Hepatocyte (in vitro differentiated cells): ENCODE results near the gene ZNF148.

ENCODE experiments used
- CTCF ChIP-seq: fragments of 200-600 bp; sonication (generic); IDR thresholded peaks from 2 replicates; pipeline ENCODE4 v1.5.1; 2016; ENCODE audit warnings: antibody characterized with exemption, mild to moderate bottlenecking; ENCODE audit not compliant: poor library complexity
- EZH2 ChIP-seq: fragments of 200-600 bp; sonication (generic); IDR thresholded peaks from 2 replicates; pipeline ENCODE4 v1.6.1; 2016; ENCODE audit warnings: antibody characterized with exemption, mild to moderate bottlenecking, borderline replicate concordance

DNA sequence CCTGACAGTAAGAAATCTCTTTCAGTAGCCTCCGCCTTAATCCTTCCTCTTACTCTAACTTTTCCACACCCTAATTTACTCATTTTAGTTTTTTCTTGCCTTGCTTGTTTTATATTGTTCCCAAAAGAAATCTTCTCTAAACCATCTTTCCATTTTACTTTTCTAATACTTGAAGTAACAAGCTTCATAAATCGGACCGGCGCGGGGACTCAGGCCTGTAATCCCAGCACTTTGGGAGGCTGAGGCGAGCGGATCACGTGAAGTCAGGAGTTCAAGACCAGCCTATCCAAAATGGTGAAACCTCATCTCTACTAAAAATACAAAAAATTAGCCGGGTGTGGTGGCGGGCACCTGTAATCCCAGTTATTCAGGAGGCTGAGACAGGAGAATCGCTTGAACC, 17.3 kb downstream of the ZNF148 start:
- no peak for TF ChIP-seq CTCF
- no peak for TF ChIP-seq EZH2
